Progenitor cell of endocrine pancreas (in vitro differentiated cells): Measurements from ENCODE around the gene PVALB. TPM values are rescaled to one million over a fixed set of nuclear protein-coding genes. Genes with fewer than 3 reads are reported as not detected.

ENCODE experiments used
- DNase-seq: peaks from one replicate; pipeline ENCODE4 v3.0.0; 2021; ENCODE audit warnings: low spot score; ENCODE audit not compliant: unreplicated experiment
- H3K27ac Mint-ChIP-seq: 2 replicates; pipeline ENCODE4 v1.8.0; 2021; ENCODE audit warnings: mild to moderate bottlenecking, moderate library complexity, mixed read lengths
- H3K27me3 Mint-ChIP-seq: 2 replicates; pipeline ENCODE4 v1.8.0; 2021; ENCODE audit warnings: mixed read lengths
- H3K36me3 Mint-ChIP-seq: 2 replicates; pipeline ENCODE4 v1.8.0; 2022; ENCODE audit warnings: mixed read lengths; ENCODE audit not compliant: insufficient read depth
- H3K4me1 Mint-ChIP-seq: 2 replicates; pipeline ENCODE4 v1.8.0; 2021; ENCODE audit warnings: low read depth, mixed read lengths
- H3K4me3 Mint-ChIP-seq: 2 replicates; pipeline ENCODE4 v1.8.0; 2021; ENCODE audit warnings: low read depth, mild to moderate bottlenecking, moderate library complexity, mixed read lengths
- H3K9me3 Mint-ChIP-seq: 2 replicates; pipeline ENCODE4 v1.8.0; 2021; ENCODE audit warnings: low read depth, mixed read lengths
- CTCF ChIP-seq: fragments of 200-600 bp; sonication (generic); IDR thresholded peaks from one replicate; pipeline ENCODE4 v1.5.0; 2021; ENCODE audit warnings: antibody characterized with exemption, mild to moderate bottlenecking; ENCODE audit not compliant: unreplicated experiment
- total RNA-seq: library from RNA; stranded (reverse); gene quantifications from 2 replicates; pipeline ENCODE4 v1.2.1, GENCODE V29; 2021

The PVALB gene
- total RNA-seq, 1 donor from 2014 or later: not detected

GRCh38 chr22:36814801-36815200 is 2.0 kb downstream of the PVALB start:
- Mint-ChIP-seq H3K36me3 (no peaks in the 10 kb centered on the region), H3K27ac (no peak overlapping the region), H3K9me3 (no peaks in the 10 kb centered on the region), H3K4me3 (no peak overlapping the region), H3K4me1 (no peaks in the 10 kb centered on the region), H3K27me3 (peaks cover 80% of the 10 kb centered on the region)
- no peak for TF ChIP-seq CTCF
- DNase-seq: no peak

- Mint-ChIP-seq H3K9me3 (no peaks in the 10 kb centered on the region), H3K4me1 (no peaks in the 10 kb centered on the region), H3K27ac (no peak overlapping the region), H3K4me3 (no peak overlapping the region), H3K36me3 (no peaks in the 10 kb centered on the region), H3K27me3 (peaks cover 70% of the 10 kb centered on the region)
- DNase-seq: no peak
- no peak for TF ChIP-seq CTCF
These were observed 5.6 kb downstream of the PVALB start for GRCh38 chr22:36811094-36811800.

- no peaks in the 10 kb centered on the region for H3K36me3 Mint-ChIP-seq
- no peak overlapping the region for H3K27ac Mint-ChIP-seq
- no peaks in the 10 kb centered on the region for H3K4me1 Mint-ChIP-seq
- no peaks in the 10 kb centered on the region for H3K9me3 Mint-ChIP-seq
- no peak overlapping the region for H3K4me3 Mint-ChIP-seq
- no peak for DNase-seq
- no peak for TF ChIP-seq CTCF
- peaks cover 59% of the 10 kb centered on the region for H3K27me3 Mint-ChIP-seq
These were observed 7.5 kb downstream of the PVALB start for GRCh38 chr22:36809351-36809750.

GRCh38 chr22:36808721-36809344 is 8.0 kb downstream of the PVALB start:
- H3K27me3 Mint-ChIP-seq: peaks cover 58% of the 10 kb centered on the region

GRCh38 chr22:36807627-36808026 is 9.2 kb downstream of the PVALB start:
- DNase-seq: no peak
- H3K27me3 Mint-ChIP-seq: peaks cover 54% of the 10 kb centered on the region
- H3K4me1 Mint-ChIP-seq: no peaks in the 10 kb centered on the region

More at GRCh38 chr22:36808721-36809344, 8.0 kb downstream of the PVALB start:
- Mint-ChIP-seq H3K9me3 (no peaks in the 10 kb centered on the region), H3K4me1 (no peaks in the 10 kb centered on the region), H3K36me3 (no peaks in the 10 kb centered on the region), H3K27ac (no peak overlapping the region), H3K4me3 (no peak overlapping the region)
- no peak for DNase-seq
- TF ChIP-seq CTCF: no peak

More at GRCh38 chr22:36807627-36808026, 9.2 kb downstream of the PVALB start:
- Mint-ChIP-seq H3K4me3 (no peak overlapping the region), H3K27ac (no peak overlapping the region), H3K36me3 (no peaks in the 10 kb centered on the region), H3K9me3 (no peaks in the 10 kb centered on the region)
- TF ChIP-seq CTCF: no peak
